8988T (cell line): ENCODE results near the gene CWC22.
"Not testable (repeated sequence)": the region's sequence is repeated elsewhere in the genome, so short reads cannot be mapped to it uniquely, and the experiment has no call there.

ENCODE experiments used
- DNase-seq: peaks from one replicate; pipeline ENCODE4 v3.0.0; 2011

The CWC22 gene

DNA sequence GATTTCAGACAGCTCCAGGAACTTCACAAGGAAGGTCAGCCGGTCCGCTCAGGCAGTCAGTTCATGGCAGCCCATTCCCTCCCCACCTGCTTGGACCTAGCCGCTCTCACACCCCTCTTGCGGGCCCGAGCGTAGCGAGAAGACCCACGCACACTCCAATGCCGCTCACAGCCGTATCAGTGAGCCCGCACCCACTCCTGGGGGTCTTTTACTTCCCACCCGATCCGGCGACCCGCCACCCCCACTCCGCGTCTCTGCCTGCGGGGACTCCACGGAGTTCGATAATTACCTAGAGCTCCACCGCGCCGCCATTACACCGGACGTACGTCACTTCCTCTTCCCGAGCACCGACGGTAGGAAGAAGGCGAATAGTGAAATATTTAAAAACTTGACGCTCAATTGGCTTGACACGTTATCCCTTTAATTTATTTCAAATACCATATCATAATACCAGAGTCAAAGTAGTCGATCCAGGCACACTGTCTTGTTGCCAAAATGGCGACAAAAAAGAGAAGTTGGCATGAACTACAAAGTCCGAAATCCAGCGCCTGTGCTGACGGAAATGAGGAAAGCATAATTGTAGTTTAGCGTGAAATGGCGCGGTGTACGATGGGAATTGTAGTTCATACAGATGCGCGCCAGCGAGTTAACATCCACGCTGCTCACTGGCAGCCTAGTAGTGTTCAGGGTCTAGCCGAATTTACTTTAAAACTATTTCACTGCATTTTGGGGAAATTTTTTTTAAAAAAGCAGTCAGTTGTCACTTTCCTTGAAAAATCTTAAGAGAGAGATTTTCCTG is at the start of gene CWC22:
Gene CWC22, minus strand, starts transcription at position 517 of the 799 bp plus-strand sequence. CDS start 13,956 bp downstream, outside the sequence.
- no peak for DNase-seq

DNA sequence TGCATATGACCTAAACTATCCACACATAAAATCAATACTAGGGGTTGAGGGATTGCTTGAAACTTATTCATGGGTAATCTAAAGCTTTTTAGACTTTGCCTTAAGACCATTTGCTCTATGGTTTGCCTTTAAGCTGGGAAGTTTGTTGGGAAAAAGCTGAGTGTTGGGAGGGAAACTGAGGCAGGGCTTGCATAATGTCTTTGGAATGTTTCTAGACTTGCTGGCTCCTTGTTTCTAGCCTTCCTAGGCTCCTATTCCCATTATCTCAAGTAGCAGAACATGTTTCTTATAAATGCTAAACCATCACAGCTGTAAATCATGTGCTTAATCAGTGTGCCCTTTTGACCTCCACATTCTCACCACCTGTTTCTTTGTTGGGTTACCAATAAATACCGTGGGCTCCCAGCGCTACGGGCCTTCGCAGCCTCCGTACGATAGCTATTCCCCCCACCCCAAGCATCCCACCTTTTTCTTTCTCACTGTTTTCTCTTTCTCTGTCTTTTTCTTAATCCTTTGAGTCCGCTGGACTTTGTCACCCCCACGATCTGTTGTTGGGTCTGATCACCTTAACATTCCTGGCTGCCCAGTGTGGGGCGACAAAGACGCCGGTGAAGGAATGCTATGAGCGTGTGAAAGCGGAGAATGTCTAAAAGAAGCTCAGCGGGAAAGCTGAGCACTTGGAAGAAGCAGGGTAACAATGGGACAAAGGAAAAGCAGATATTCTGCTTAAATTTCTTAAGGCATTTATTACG is 49.4 kb upstream of the CWC22 start:
- no peak for DNase-seq

DNA sequence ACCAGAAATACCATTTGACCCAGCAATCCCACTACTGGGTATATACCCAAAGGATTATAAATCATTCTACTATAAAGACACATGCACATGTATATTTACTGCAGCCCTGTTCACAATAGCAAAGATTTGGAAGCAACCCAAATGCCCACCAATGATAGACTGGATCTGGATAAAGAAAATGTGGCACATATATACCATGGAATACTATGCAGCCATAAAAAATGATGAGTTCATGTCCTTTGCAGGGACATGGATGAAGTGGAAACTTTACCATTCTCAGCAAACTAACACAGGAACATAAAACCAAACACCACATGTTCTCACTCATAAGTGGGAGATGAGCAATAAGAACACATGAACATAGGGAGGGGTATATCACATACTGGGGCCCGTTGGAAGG is 47.5 kb upstream of the CWC22 start:
- not testable (repeated sequence) for DNase-seq

DNA sequence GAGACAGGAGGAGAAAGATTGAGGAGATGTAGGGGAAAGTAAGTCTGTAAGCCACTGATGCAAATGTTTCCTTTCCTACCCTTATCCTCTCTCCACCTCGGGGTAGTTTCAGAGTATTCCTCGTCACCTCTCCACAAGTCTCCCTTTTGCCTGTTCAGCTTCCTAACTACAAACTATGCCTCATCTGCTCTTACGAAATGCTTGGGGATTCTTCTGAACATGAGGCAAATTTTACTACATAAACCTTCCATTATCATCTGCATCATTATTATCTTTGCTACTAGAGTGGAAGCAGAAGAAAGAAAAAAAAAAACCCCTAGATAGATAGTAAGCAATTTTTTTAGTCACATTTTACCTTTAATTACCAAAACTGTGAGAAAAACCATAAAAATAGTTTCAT is 43.1 kb upstream of the CWC22 start:
- no peak for DNase-seq

DNA sequence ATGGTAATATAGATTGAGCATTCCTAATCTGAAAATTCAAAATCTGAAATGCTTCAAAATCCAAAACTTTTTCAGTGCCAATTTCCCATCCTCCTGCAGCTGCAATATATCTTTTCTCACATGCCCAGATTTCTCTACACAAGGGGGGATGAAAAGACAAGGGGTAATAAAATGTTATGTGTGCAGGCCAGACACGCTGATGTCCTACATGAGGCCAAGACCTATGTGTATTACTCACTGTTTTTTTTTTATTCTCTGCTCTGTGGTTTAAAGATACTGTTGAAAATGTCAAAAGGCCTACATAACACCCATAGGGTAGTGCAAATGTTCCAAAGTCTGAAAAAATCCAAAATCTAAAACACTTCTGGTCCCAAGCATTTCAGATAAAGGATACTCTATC is 41.2 kb upstream of the CWC22 start:
- DNase-seq: no peak

DNA sequence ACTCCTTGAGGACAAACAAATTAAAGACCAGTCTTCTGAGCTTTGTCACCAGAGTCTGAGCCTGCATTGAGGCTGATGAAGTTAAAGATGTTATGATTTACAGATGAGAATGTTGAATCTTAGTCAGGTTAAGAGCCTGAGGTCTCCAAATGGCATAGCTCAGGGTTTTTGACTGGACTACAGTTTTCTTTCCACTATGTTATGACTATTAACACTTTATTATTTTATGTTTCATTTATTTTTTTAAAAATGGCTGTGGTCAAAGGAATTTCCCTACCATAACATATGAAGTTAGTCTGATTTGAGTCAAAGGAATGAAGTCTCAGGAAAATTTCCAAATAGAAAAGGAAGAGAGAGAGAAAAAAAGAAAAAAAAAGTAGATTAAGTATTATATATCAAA is 39.7 kb upstream of the CWC22 start:
- no peak for DNase-seq

DNA sequence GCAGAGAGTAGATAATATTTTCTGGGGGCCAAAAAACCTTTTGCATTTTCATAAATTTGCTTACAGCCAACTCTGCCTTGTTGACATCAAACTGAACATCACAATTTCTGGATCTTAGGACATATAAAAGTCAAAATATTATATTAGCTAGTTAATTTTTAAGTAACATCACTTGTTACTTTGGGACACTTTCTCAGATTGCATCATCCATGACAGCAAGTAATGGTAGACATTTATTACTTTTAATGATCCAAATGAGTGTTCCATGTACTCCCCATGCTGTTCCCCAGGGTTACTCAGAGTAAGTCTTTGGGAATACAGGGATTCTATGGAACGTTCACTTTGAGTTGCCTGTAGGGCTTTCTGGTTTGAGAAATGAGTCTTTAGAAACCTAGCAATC is 39.1 kb upstream of the CWC22 start:
- DNase-seq: no peak

DNA sequence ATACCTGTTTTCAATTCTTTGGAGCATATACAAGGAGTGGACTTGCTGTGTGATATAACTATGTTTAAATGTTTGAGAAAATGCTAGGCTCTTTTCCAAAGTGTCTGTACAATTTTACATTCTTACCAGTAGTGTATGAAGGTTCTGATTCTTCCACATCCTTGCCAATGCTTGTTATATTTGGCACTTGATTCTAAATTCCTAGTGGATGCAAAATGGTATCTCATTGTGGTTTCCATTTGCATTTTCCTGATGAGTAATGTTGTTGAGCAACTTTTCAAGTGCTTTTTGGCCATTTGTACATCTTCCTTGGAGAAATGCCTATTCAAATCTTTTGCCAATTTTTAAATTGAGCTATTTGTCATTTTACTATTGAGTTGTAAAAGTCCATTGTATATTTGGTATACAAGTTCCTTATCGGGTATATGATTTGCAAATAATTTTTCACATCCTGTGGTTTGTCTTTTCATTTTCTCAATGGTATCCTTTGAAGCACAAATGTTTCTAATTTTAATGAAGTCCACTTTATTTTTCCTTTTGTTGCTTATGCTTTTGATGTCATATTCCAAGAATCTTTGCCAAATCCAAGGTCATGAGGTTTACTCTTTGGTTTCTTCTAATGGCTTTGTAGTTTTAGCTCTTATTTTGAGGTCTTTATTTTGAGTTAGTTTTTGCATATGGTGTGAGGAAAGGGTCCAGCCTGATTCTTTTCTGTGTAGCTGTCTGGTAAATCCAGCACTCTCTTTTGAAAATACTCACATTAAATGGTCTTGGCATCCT is 33.2 kb upstream of the CWC22 start:
- no peak for DNase-seq

DNA sequence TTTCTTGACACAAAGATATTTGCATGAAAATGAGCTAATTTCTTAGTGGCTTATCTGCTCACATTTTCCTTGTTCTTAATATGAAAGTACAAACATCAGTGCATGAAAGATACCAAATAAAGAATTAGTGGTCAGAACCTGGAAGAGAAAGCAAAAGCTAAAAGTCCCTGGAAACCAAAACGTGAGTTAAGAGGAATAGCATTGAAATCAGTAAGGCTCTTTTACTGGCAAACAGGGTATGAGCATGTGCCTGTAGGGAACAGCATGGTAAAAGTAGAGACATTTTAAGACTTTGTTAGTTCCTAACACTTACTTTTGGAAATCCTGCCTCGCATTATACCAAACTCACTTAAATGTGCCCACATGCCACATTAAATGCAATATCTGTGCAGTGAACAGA is 31.9 kb upstream of the CWC22 start:
- DNase-seq: no peak

DNA sequence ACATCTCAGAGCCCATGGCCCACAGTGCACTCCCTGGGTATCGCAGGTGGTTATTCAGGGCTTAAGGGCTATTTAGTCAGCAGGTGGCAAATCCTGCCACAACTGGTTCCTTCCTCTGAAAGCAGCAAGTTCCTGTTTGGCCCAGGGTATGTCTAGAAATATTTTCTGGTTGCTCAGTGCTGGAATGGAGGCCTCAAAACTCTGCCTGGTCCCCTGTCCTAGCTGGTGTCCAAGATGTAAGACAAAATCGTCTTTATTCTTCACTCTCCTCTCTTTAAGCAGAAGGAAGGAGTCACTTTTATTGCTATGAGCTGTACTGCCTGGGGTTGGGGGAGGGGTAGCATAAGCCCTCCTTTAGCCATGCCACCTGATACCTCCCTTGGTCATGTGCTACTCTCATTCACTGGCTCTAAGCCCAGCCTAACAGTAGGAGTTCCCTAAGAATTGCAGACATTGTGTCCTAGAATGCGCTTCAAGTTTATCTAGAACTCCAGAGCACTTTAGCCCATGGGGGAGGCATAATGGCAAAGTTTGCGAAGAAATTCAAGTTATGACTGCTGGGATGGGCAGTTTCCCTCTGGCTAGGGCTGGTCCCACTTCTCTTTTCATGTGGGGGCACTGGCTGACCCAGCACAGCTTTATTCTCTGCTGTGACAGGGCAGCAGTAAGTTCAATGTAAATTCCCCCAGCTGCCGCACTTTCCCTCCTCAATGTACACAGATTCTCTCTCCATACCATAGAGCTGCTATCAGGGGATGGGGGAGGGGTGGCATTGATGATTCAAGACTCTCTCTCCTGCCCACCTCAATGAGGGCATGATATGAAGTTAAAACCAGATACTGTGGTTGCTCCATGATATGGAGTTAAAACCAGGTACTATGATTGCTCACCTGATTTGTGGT is 27.1 kb upstream of the CWC22 start:
- no peak for DNase-seq

DNA sequence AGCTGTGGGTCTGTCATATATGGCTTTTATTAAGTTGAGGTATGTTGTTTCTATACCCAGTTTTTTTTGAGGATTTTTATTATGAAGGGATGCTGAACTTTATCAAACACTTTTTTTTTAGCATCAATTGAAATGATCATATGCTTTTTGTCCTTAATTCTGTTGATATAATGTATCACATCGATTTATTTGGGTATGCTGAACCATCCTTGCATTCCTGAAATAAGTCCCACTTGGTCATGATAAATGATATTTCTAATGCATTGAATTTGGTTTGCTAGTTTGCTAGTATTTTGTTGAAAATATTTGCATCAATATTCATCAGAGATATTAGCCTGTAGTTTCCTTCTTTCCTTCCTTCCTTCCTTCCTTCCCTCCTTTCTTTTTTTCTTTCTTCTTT is 22.5 kb upstream of the CWC22 start:
- no peak for DNase-seq

DNA sequence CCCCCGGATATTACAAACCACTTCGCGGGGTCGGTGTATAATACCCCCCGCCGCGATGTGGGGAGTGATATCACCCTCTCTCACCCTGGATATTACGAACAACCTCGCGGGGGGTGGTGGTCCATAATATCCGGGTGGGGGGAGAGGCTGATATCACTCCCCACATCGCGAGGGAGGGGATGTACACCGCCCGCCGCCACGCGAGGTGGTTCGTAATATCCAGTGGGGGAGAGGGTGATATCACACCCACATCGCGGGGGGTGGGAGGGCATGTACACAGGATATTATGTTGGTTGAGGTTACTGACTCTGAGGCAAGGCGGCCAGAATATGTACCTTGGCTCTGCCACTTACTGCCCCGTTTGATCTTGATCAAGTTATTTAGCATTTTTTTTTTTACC is 14.8 kb upstream of the CWC22 start:
- DNase-seq: no peak

DNA sequence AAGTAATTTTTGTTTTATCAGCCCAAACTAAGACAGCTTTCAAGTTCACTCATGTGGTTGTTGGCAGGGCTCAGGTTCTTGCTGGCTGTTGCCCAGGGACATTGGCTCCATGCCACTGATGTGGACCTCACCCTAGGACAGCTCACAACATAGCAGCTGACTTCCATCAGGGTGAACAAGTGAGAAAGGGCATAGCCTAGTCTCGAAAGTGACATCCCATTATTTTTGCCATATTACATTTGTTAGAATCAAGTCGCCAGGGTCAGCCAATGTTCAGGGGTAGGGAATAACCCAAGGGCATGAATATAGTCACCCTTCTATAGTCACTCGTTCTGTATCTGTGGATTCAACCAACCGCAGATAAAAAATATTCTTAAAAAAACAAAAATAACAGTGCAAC is 10.7 kb upstream of the CWC22 start:
- DNase-seq: no peak

DNA sequence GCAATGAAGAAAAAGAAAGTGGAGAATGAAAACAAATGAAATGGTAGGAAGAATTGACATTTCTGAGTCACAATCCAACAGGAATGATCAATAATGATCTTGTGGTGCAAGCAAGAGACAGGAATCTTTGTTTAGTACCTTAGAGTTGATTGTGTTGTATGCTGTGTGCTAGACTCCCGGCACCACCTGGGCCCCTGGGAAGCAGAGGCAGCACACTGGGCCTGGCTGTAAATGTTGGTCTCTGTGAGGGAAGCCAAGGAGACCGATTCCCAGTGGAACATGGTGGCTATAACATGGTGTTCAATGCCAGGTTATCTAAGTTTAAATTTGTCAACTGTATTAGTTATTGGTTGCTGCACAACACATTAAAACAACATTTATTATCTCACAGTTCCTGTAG is 9.8 kb upstream of the CWC22 start:
- no peak for DNase-seq

DNA sequence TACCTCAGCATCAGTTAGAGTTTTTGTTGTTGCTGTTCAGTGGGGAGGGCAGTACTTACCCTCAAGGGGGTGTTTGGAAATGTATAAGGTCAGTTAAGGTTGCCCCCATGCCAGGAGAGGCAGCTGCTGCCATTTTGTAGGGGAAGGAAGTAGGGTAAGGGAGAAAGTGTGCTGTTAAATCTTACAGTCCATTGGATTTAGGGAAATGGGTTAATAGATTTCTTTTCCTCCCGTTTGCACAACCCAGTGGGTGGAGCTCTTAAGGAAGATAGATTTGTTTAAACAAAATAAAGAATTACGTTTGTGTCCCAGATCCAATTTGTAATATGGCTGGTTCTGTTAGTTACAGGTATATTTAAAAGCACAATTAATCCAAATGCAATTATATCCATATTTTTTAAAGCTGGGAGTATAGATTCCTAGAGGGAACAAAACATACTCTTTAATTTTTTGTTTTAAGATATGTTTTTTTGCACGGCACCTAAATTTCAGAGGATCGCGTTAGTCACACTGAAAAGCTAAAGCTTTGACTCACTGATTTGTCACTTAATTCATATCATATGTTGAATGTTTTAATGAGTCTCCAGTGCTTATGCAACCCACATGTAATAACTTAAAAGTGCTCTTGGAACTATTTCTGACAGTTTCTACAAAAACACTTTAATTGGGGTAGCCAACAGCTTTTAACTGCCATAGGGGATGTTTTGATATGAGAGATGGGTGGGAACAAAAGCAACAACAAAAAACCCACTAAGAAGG is 9.0 kb upstream of the CWC22 start:
- no peak for DNase-seq

DNA sequence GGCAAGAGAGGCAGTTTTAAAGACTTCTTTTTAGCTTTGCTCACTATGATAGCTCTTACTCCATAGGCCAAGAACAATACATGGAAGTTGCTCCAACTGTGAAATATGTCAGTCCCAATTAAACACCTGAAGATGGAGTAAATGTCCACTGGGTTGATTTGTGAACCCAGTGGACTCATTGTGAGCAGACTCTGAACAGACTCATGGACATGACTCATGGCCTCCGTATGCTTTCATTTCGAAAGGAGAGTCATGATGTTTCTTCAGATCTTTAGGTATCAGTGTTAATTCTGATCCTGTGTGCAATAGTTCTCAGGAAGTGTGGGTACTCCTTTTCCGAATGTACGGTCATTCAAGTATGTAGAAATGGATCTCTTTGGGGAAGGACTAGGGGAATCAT is 5.4 kb upstream of the CWC22 start:
- DNase-seq: no peak

DNA sequence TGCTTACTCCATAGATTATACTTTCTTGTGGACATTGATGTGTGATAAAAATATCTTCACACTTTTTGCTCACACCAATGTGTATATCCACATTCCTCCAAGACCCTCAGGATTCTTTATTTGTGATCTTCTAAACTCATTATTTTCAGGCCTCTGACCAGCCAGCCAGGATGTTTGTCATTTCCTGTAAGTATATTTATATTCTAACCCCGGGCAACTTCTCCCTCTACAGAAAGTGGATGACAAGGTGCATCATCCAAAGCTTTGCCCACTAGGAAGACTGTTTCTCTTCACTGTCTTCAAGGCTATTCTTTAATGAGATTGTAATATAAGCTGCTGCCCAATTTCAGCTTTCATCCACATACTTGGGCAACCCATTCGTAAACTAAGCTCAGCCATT is 3.6 kb upstream of the CWC22 start:
- no peak for DNase-seq

DNA sequence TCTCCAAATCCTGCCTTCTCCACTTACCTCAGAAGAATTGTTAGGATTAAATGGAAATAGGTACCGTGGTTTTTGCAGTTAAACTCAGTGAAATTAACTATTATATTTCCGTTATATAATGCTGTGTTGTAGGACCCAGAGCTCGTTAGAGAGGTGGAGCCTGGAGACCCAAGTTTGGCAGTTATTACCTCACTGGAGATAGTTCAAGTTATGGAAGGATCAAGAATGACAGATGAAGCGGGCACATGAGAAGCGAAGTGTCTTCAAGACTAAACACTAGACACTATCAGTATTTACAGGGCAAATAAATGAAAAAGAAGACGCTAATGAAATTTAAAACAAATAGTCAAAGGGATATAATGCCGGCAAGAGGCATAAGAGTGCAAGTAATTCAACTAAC is 866 bp downstream of the CWC22 start:
- no peak for DNase-seq

DNA sequence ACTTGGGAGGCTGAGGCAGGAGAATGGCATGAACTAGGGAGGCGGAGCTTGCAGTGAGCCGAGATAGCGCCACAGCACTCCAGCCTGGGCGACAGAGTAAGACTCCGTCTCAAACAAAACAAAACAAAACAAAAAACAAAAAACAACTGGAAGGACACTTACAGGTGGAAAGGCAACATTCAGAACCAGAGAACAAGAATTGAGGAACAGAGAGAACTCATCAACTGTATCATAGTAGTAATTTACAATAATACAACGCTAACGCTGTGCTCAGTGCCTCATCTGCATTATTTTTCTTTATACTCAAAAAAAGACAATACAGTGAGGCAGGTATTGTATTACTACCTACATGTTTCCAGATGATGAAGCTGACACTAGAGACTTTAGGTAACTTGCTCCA is 1.6 kb downstream of the CWC22 start:
- not testable (repeated sequence) for DNase-seq

DNA sequence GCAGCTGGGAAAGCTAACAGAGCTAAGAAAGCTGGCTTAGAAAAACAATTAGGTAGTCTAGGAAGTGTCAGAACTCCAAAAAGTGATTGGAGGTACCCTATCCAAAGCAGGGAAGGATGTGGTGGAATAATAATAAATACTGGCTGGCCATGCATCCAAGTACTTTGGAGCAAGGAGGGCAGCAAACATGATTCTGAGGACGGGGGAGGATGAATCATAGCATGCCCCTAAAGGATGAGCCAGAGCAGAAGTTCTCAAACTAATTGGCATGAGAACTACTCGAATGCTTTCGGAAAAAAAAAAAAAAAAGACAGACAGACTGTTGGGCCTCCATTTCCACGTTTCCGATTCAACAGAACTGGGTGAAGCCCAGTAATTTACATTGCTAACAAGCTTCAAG is 2.4 kb downstream of the CWC22 start:
- no peak for DNase-seq

DNA sequence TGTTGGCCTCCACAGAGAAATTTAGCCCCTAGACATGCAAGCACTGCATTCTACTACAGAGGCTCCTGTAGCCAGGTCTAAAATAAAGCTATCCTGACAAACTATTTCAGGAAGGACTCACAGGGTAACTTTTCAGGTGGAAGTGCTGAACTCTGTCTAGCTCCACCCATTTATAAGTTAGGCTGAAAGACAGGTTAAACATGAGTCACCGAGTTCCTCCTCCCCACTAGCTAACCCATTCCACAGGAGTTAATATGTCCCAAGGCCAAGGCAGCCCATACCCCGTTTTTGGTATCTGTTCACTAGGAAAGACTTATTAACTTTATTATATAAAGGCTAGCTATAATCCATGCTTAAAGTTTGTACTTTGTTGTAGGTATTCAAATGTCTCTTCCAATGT is 3.5 kb downstream of the CWC22 start:
- DNase-seq: no peak

DNA sequence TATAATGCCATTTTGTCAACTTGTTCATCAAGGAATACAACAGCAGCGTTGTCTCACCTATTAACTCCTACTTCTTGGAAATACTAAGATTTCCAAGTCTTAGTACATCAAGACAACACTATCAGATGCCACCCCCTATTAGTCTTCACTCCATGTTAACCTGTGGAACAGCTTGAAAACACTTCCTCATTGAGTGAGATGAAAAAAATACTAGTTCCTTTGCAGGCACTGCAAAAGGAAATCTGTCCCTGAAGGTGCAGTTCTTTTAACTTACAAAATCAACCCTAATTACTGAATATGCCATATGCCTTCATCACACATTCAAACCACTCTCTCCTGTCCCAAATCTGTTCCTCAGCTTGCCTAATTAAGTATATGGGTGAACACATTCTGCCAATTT is 4.0 kb downstream of the CWC22 start:
- DNase-seq: no peak
